ENCODE measurements around the gene COL5A1. TPM values are rescaled to one million over a fixed set of nuclear protein-coding genes. Genes with fewer than 3 reads are reported as not detected.

Gene COL5A1
- total RNA-seq, 1 experiment from 2014 or later: 9.5 TPM

- H3K27ac Mint-ChIP-seq: 0 out of 7 replicates have a peak overlapping the region, but pooled peaks of 1 of the 3 experiments have one; percentile 40
- H3K9me3 Mint-ChIP-seq: no peaks in the 10 kb centered on the region
- peaks cover 14 to 17% of the 10 kb centered on the region in 2 experiments for H3K4me1 Mint-ChIP-seq
Measured at GRCh38 chr9:134792627-134793026, 151.0 kb downstream of the COL5A1 start.

More at GRCh38 chr9:134792627-134793026, 151.0 kb downstream of the COL5A1 start:
- no peaks in the 10 kb centered on the region for H3K79me1 ChIP-seq (ENCODE audit: insufficient read depth, low read depth, low read length, poor library complexity, severe bottlenecking)
- no peak overlapping the region for H3K18ac ChIP-seq (ENCODE audit: insufficient read length, low read depth, low read length)
- no CpG with 5 or more reads among the region's 21 CpGs for WGBS (ENCODE audit: extremely low coverage, insufficient read length, low lambda C conversion rate)
- H2BK120ac ChIP-seq (ENCODE audit: low read depth, low read length, poor library complexity, severe bottlenecking): no peak overlapping the region
- H3K23me2 ChIP-seq (ENCODE audit: insufficient read length, low read depth, low read length, poor library complexity, severe bottlenecking): no peaks in the 10 kb centered on the region
- H3K27me3 ChIP-seq (ENCODE audit: insufficient read depth, low read length): no peaks in the 10 kb centered on the region
- no peak overlapping the region for H2BK5ac ChIP-seq (ENCODE audit: insufficient read length, low read length)
- H3K4ac ChIP-seq (ENCODE audit: low read depth, low read length): no peak overlapping the region
- H3K79me2 ChIP-seq (ENCODE audit: insufficient read depth, low read length): no peaks in the 10 kb centered on the region
- DNase-seq: no peak
- no peak overlapping the region for H3K9ac ChIP-seq (ENCODE audit: extremely low read depth, insufficient read length, low read length)
- no peak for TF ChIP-seq CTCF (conservative IDR thresholded peaks at IDR 0.05)
- H4K8ac ChIP-seq (replicated peaks; ENCODE audit: insufficient read length, low read depth, low read length): no peak overlapping the region
- H3T11ph ChIP-seq (ENCODE audit: low read length): no peak overlapping the region
- H2BK15ac ChIP-seq (ENCODE audit: low read depth, low read length): no peak overlapping the region
- no peak overlapping the region for H4K5ac ChIP-seq (ENCODE audit: insufficient read length, low read depth, low read length)
- no peak overlapping the region for H4K91ac ChIP-seq (ENCODE audit: insufficient read length, low read depth, low read length)
- no peak overlapping the region for H3K56ac ChIP-seq (ENCODE audit: insufficient read length, low read depth, low read length)
- Mint-ChIP-seq H3K36me3 (ENCODE audit: insufficient read depth in 1 of 3, low read depth in 3 of 3) (no peaks in the 10 kb centered on the region; a peak in 1 of 7 replicates), H3K4me3 (no peak overlapping the region), H3K27me3 (ENCODE audit: low read depth) (no peaks in the 10 kb centered on the region; the same call in 1 of the 2 replicates)
- no peak overlapping the region for H2BK12ac ChIP-seq (ENCODE audit: insufficient read length, low read depth, low read length)
- no peak overlapping the region for H3K27ac ChIP-seq (ENCODE audit: insufficient read length, low read depth, low read length)
- H2AK5ac ChIP-seq (ENCODE audit: insufficient read length, low read length): no peak overlapping the region
- no peak overlapping the region for H2AFZ ChIP-seq (ENCODE audit: low read length)
- no peaks in the 10 kb centered on the region for H3K9me3 ChIP-seq (ENCODE audit: control insufficient read depth, low read depth, low read length)
- H2BK20ac ChIP-seq (ENCODE audit: low read depth, low read length, poor library complexity, severe bottlenecking): no peak overlapping the region
- no peaks in the 10 kb centered on the region; the same call in 1 of the 2 replicates for H3K4me1 ChIP-seq (ENCODE audit: insufficient read depth, low read length)
- H3K4me2 ChIP-seq (ENCODE audit: insufficient read depth, insufficient read length, low read length): no peak overlapping the region
- H3K14ac ChIP-seq (ENCODE audit: insufficient read depth, low read length): no peak overlapping the region
- no peaks in the 10 kb centered on the region for H4K20me1 ChIP-seq (ENCODE audit: control insufficient read depth, insufficient read depth, insufficient read length)
- no peak overlapping the region for H3K23ac ChIP-seq (ENCODE audit: insufficient read length, low read depth, low read length)
